Panc1 (cell line): ENCODE results near the gene DNAAF8. TPM values are rescaled to one million over a fixed set of nuclear protein-coding genes. Genes with fewer than 3 reads are reported as not detected.

Experiments
- ATAC-seq: fragments of 200-7000 bp; cut with Tn5 transposase; 2 replicates; pipeline ENCODE4 v1.9.1; 2020; ENCODE audit warnings: mild to moderate bottlenecking, moderate library complexity
- BruUV-seq: library from RNA; stranded (reverse); fragments of 400-500 nt; replicated peaks from 2 replicates; lab custom pipeline; 2021; lab: Mats Ljungman, UMichigan
- CTCF ChIA-PET: fragments of 300-600 bp; sonication (Branson Sonifier 250); formaldehyde crosslinking; loops from one replicate; lab custom pipeline; 2022; ENCODE audit warnings: antibody characterized with exemption; lab: Charles Lee
- POLR2A ChIA-PET: fragments of 300-600 bp; sonication (Branson Sonifier 250); formaldehyde crosslinking; loops from one replicate; lab custom pipeline; 2022; ENCODE audit warnings: antibody characterized with exemption; lab: Charles Lee
- DNase-seq: peaks from one replicate; pipeline ENCODE4 v3.0.0-alpha.2; 2010; ENCODE audit warnings: low read depth, low spot score
- H3K27ac ChIP-seq: 2 replicates; pipeline ENCODE4 v1.5.1; 2011; ENCODE audit warnings: mild to moderate bottlenecking, low read length, inconsistent platforms
- H3K27me3 ChIP-seq: fragments of 200-500 bp; sonication (Bioruptor generic); 2 replicates; pipeline ENCODE4 v1.6.0; 2014; ENCODE audit warnings: low read length, inconsistent platforms; ENCODE audit not compliant: control insufficient read depth, insufficient read depth
- H3K36me3 ChIP-seq: fragments of 200-500 bp; sonication (Bioruptor generic); 2 replicates; pipeline ENCODE4 v1.5.1; 2014; ENCODE audit warnings: inconsistent platforms, mild to moderate bottlenecking, low read length, moderate library complexity; ENCODE audit not compliant: control insufficient read depth, insufficient read depth
- H3K4me1 ChIP-seq: 2 replicates; pipeline ENCODE4 v1.5.1; 2011; ENCODE audit warnings: inconsistent platforms, mild to moderate bottlenecking, low read length, moderate library complexity; ENCODE audit not compliant: control insufficient read depth, insufficient read depth
- H3K4me3 ChIP-seq, 2 experiments: 2 replicates each; pipeline ENCODE4 v1.5.1; 2011 to 2012; ENCODE audit warnings: low read depth in 2 of 2, low read length in 2 of 2, mild to moderate bottlenecking in 2 of 2, inconsistent platforms in 1 of 2, moderate library complexity in 1 of 2
- H3K9me3 ChIP-seq: fragments of 200-500 bp; sonication (Bioruptor generic); 2 replicates; pipeline ENCODE4 v1.5.1; 2014; ENCODE audit warnings: low read depth, mild to moderate bottlenecking, inconsistent platforms, low read length, moderate library complexity; ENCODE audit not compliant: control insufficient read depth, insufficient read depth
- CTCF ChIP-seq: fragments of 450-650 bp; IDR thresholded peaks from 2 replicates; pipeline ENCODE4 v1.5.1; 2017; ENCODE audit warnings: mild to moderate bottlenecking
- POLR2AphosphoS5 ChIP-seq: IDR thresholded peaks from 2 replicates; pipeline ENCODE4 v1.6.1; 2012; ENCODE audit warnings: mild to moderate bottlenecking, low read depth, low read length, moderate library complexity
- REST ChIP-seq, 2 experiments: IDR thresholded peaks; 2 replicates each; pipeline ENCODE4 v1.6.1; 2011 to 2012; ENCODE audit warnings: low read depth in 2 of 2, control low read depth in 1 of 2, low read length in 1 of 2, mild to moderate bottlenecking in 1 of 2, moderate library complexity in 1 of 2; ENCODE audit not compliant: insufficient read depth in 1 of 2
- SIN3A ChIP-seq: IDR thresholded peaks from 2 replicates; pipeline ENCODE4 v1.6.1; 2012; ENCODE audit warnings: low read depth, mild to moderate bottlenecking, low read length, moderate library complexity, borderline replicate concordance; ENCODE audit not compliant: insufficient read depth
- TCF7L2 ChIP-seq: IDR thresholded peaks from 2 replicates; pipeline ENCODE4 v1.6.1; 2011; ENCODE audit warnings: mild to moderate bottlenecking, low read depth, low read length, inconsistent platforms
- in situ Hi-C: cut with HindIII; loops from 2 replicates; pipeline ENCODE4 v1.10.0; 2016; ENCODE audit warnings: low sequenced_read_pairs, low pct_unique_long_range_greater_than_20kb
- intact Hi-C: fragments of 100-400 bp; cut with micrococcal nuclease; formaldehyde crosslinking; loops from one replicate; pipeline ENCODE4 v1.10.0; 2022; ENCODE audit not compliant: unreplicated experiment
- total RNA-seq: library from RNA; stranded (reverse); gene quantifications from one replicate; pipeline ENCODE4 v1.2.1, GENCODE V29; 2021; ENCODE audit not compliant: unreplicated experiment

DNAAF8 gene
- total RNA-seq, 1 experiment from 2014 or later: 2.3 TPM

DNA sequence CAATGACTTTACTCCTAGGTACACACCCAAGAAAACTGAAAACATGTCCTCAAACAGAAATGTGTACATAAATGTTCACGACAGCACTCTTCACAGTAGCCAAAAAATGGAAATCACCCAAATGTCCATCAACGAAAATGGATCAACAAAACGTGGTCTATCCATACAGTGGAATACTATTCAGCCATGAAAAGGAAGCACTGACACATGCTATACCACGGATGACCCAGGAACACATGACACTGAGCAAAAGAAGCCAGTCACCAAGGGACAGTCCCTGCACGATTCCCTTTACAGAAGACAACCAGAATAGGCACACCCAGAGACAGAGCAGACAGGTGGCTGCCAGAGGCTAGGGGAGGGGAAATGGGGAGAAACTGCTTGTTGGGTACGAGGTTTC is 21.4 kb downstream of the DNAAF8 start:
- POLR2A ChIA-PET: no interaction called here
- intact Hi-C loops: no loop called here
- no peak for ATAC-seq

GRCh38 chr16:4760221-4760910 is 26.0 kb downstream of the DNAAF8 start:
- no peak overlapping the region for H3K27ac ChIP-seq
- H3K4me1 ChIP-seq: no peaks in the 10 kb centered on the region
- DNase-seq (no peak), ATAC-seq (no peak)
- no peak overlapping the region for H3K4me3 ChIP-seq
- POLR2A ChIA-PET: no interaction called here
- no peaks in the 10 kb centered on the region for H3K27me3 ChIP-seq
- CTCF ChIA-PET: no interaction called here
- intact Hi-C loops: no loop called here
- TF ChIP-seq REST (IDR thresholded peaks at IDR 0.05; ENCODE audit: insufficient read depth in 1 of 2, low read depth in 2 of 2, low read length in 1 of 2) (no peak), TCF7L2 (no peak), CTCF (no peak), POLR2AphosphoS5 (no peak)
- in situ Hi-C loops: no loop called here
- no peaks in the 10 kb centered on the region for H3K9me3 ChIP-seq
- H3K36me3 ChIP-seq: peaks cover 2% of the 10 kb centered on the region; the same call in 1 of the 2 replicates
- no TSS peak for BruUV-seq

More for the DNA sequence above, 21.4 kb downstream of the DNAAF8 start:
- CTCF ChIA-PET: interaction anchor here (0.6 kb wide), 1 partner anchor 17 kb away, joined by 4 read pairs; no protein-coding TSS in a partner anchor
- Histone ChIP-seq H3K4me1 (no peaks in the 10 kb centered on the region), H3K27me3 (no peaks in the 10 kb centered on the region), H3K9me3 (no peaks in the 10 kb centered on the region), H3K27ac (no peak overlapping the region), H3K36me3 (no peaks in the 10 kb centered on the region), H3K4me3 (no peak overlapping the region)
- in situ Hi-C loops: no loop called here
- BruUV-seq: no TSS peak
- TF ChIP-seq SIN3A (no peak), CTCF (no peak), POLR2AphosphoS5 (no peak), TCF7L2 (no peak), REST (IDR thresholded peaks at IDR 0.05; ENCODE audit: insufficient read depth in 1 of 2, low read depth in 2 of 2, low read length in 1 of 2) (no peak)
- no peak for DNase-seq
